GM18499 (cell line): Measurements from ENCODE around the gene FAM199X.
"Not testable (repeated sequence)": the region's sequence is repeated elsewhere in the genome, so short reads cannot be mapped to it uniquely, and the experiment has no call there.

ENCODE experiments used
- ATAC-seq: cut with Tn5 transposase; IDR thresholded peaks from one replicate; pipeline ENCODE4 v1.9.1; 2021; ENCODE audit warnings: moderate number of reproducible peaks; ENCODE audit not compliant: insufficient read depth, unreplicated experiment

The FAM199X gene

GRCh38 chrX:104187931-104188330 is 21.7 kb downstream of the FAM199X start:
- ATAC-seq: no peak

- ATAC-seq: no peak
Measured at GRCh38 chrX:104189837-104190236, 23.6 kb downstream of the FAM199X start.

- ATAC-seq: no peak
Measured at GRCh38 chrX:104193485-104193884, 27.2 kb downstream of the FAM199X start.

- ATAC-seq: no peak
Measured at GRCh38 chrX:104195013-104195412, 28.8 kb downstream of the FAM199X start.

GRCh38 chrX:104195489-104196084 is 29.3 kb downstream of the FAM199X start:
- ATAC-seq: no peak

GRCh38 chrX:104205548-104205947 is 39.3 kb downstream of the FAM199X start:
- ATAC-seq: no peak

- no peak for ATAC-seq
Measured at GRCh38 chrX:104211187-104211586, 44.9 kb downstream of the FAM199X start.

- not testable (repeated sequence) for ATAC-seq
Measured at GRCh38 chrX:104230060-104230459, 63.8 kb downstream of the FAM199X start.
